ENCODE data around the gene PSD2.

PSD2 gene

GRCh38 chr5:139872851-139873794, 77.5 kb downstream of the PSD2 start:
- DNase-seq: no peak

- no peak for DNase-seq
Observed at GRCh38 chr5:139875957-139876356, 80.3 kb downstream of the PSD2 start.

GRCh38 chr5:139877129-139877597, 81.6 kb downstream of the PSD2 start:
- no peak for DNase-seq

- peak in 4 of 51 donors; percentile 8 to 23 (median 15) for DNase-seq
Observed at GRCh38 chr5:139878093-139878492, 82.5 kb downstream of the PSD2 start.

- DNase-seq: no peak
Observed at GRCh38 chr5:139880416-139881142, 85.0 kb downstream of the PSD2 start.

GRCh38 chr5:139881143-139881733, 85.6 kb downstream of the PSD2 start:
- DNase-seq: no peak

- no peak for DNase-seq
Observed at GRCh38 chr5:139882316-139882715, 86.7 kb downstream of the PSD2 start.

- DNase-seq: no peak
Observed at GRCh38 chr5:139882961-139883539, 87.4 kb downstream of the PSD2 start.

GRCh38 chr5:139884144-139884543, 88.5 kb downstream of the PSD2 start:
- DNase-seq: peak in 12 of 51 donors; percentile 10 to 50 (median 21)

GRCh38 chr5:139884734-139885133, 89.1 kb downstream of the PSD2 start:
- no peak for DNase-seq

- DNase-seq: no peak
Observed at GRCh38 chr5:139885172-139885856, 89.7 kb downstream of the PSD2 start.

GRCh38 chr5:139885857-139886208, 90.2 kb downstream of the PSD2 start:
- no peak for DNase-seq

- DNase-seq: peak in 1 of 51 donors; percentile 13
Observed at GRCh38 chr5:139886213-139886612, 90.6 kb downstream of the PSD2 start.

- DNase-seq: peak in 3 of 51 donors; percentile 4 to 16 (median 12)
Observed at GRCh38 chr5:139888370-139888769, 92.8 kb downstream of the PSD2 start.

GRCh38 chr5:139889410-139889809, 93.8 kb downstream of the PSD2 start:
- no peak for DNase-seq

GRCh38 chr5:139893873-139894272, 98.3 kb downstream of the PSD2 start:
- DNase-seq: no peak

Measured in hypothalamus (tissue), 51 donors.